Measurements from ENCODE around the gene PSIP1.

DNA sequence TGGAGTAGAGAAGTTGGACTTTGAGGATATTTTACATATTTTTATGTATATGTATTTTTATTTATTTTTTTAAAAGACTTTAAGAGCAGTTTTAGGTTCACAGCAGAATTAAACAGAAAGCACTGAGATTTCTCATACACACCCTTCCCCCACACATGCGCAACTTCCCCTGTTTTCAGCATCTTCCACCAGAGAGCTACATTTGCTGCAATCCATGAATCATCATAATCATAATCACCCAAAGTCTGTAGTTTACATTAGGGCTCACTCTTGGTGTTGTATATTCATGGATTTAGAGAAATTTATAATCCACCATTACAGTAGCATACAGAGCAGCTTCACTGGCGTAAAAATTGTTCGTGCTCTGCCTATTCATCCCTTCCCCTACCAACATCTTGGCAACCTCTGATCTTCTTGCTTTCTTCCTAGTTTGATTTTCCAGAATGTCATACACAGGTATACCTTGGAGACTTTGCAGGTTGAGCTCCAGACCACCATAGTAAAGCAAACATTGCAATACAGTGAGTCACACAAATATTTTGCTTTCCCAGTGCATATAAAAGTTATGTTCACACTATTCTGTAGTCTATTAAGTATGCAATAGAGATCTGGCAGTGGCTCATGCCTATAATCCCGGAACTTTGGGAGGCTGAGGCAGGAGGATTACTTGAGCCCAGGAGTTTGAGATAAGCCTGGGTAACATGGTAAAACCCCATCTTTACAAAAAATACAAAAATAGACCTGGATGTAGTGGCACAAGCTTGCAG, 32.5 kb upstream of the PSIP1 start:
- TF ChIP-seq, protein P1, sequence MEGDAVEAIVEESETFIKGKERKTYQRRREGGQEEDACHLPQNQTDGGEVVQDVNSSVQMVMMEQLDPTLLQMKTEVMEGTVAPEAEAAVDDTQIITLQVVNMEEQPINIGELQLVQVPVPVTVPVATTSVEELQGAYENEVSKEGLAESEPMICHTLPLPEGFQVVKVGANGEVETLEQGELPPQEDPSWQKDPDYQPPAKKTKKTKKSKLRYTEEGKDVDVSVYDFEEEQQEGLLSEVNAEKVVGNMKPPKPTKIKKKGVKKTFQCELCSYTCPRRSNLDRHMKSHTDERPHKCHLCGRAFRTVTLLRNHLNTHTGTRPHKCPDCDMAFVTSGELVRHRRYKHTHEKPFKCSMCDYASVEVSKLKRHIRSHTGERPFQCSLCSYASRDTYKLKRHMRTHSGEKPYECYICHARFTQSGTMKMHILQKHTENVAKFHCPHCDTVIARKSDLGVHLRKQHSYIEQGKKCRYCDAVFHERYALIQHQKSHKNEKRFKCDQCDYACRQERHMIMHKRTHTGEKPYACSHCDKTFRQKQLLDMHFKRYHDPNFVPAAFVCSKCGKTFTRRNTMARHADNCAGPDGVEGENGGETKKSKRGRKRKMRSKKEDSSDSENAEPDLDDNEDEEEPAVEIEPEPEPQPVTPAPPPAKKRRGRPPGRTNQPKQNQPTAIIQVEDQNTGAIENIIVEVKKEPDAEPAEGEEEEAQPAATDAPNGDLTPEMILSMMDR (conservative IDR thresholded peaks at IDR 0.05 in 1 of 2, IDR thresholded peaks at IDR 0.05 in 1 of 2; ENCODE audit: low read depth in 1 of 2, low read length in 2 of 2) = no peak
- TF ChIP-seq EZH2 (IDR thresholded peaks at IDR 0.05; ENCODE audit: low read length, missing control alignments) = no peak

Measured in fibroblast of lung (primary cell).